GM20000 (cell line): Measurements from ENCODE around the gene NLRP11.

Experiments
- DNase-seq: peaks from one replicate; pipeline ENCODE4 v3.0.0; 2012; ENCODE audit warnings: low spot score
- TF ChIP-seq, protein P1 (sequence below): IDR thresholded peaks from 2 replicates; pipeline ENCODE4 v1.5.1; 2012; ENCODE audit warnings: mild to moderate bottlenecking, control low read depth; ENCODE audit errors: extremely low read depth, missing control alignments

Gene NLRP11

DNA sequence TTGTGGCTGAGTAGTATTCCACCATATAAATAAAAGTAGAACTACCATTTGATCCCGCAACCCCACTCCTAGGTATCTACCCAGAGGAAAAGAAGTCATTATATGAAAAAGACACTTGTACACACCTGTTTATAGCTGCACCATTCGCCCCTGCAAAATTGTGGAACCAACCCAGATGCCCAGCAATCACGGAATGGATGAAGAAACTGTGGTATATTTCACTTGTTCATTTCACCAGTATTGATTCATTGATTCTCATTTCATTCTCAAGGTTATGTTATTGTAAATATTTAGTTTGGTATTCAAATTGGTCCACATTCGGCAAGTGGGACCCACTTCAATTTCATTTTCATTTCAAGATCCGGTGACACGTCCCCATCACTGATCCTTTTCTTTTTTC lies 81.1 kb downstream of the NLRP11 start:
- TF ChIP-seq, protein P1, sequence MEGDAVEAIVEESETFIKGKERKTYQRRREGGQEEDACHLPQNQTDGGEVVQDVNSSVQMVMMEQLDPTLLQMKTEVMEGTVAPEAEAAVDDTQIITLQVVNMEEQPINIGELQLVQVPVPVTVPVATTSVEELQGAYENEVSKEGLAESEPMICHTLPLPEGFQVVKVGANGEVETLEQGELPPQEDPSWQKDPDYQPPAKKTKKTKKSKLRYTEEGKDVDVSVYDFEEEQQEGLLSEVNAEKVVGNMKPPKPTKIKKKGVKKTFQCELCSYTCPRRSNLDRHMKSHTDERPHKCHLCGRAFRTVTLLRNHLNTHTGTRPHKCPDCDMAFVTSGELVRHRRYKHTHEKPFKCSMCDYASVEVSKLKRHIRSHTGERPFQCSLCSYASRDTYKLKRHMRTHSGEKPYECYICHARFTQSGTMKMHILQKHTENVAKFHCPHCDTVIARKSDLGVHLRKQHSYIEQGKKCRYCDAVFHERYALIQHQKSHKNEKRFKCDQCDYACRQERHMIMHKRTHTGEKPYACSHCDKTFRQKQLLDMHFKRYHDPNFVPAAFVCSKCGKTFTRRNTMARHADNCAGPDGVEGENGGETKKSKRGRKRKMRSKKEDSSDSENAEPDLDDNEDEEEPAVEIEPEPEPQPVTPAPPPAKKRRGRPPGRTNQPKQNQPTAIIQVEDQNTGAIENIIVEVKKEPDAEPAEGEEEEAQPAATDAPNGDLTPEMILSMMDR: no peak
- no peak for DNase-seq

DNA sequence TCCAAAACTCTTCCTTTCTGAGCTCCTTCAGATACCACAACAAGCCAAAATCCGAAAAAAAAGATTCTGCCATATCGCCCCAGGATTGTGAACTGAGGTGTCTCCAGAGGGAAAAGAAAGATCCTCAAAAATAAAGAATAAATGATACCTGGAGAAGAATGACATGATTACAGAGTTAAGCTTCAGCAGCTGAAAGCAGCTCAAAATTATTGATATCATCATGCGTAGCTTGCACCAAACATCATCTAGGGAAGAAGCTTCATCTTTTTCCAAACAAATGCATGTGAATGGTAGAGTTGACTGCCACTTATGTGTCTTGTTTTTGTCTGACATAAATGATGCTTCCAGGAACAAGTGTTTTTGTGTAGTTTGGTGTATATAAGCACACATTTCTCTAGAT lies 93.5 kb downstream of the NLRP11 start, which contains the start of gene NLRP9:
Gene NLRP9 (minus strand): TSS at position 101 of the 400 bp plus-strand sequence. CDS start 28 bp downstream, at position 73.
- DNase-seq: no peak
- TF ChIP-seq, protein P1: no peak
